Measurements from ENCODE around the gene ANKRD52. TPM values are rescaled to one million over a fixed set of nuclear protein-coding genes. Genes with fewer than 3 reads are reported as not detected.
A peak's percentile ranks its signal among the peaks of the same experiment; 100 is the strongest.

ANKRD52 gene
- total RNA-seq, 1 donor from 2014 or later: 25.1 TPM

- DNase-seq: peak; percentile 97
- Histone ChIP-seq H3K27me3 (ENCODE audit: low read depth) (no peaks in the 10 kb centered on the region), H3K27ac (replicated peaks) (peak within 1 kb of the TSS; percentile 99), H3K4me3 (peak within 1 kb of the TSS; percentile 81), H3K9me3 (replicated peaks) (no peaks in the 10 kb centered on the region), H3K4me1 (peaks cover 63% of the 10 kb centered on the region), H3K36me3 (peaks cover 3% of the 10 kb centered on the region)
- intact Hi-C loops (cut with micrococcal nuclease): no loop called here
- no peak for TF ChIP-seq CTCF (IDR thresholded peaks at IDR 0.05; ENCODE audit: borderline replicate concordance)
Measured at GRCh38 chr12:56221757-56222530, 36.2 kb downstream of the ANKRD52 start, which contains the start of gene RNF41. RNF41 (minus strand) TSS chr12:56221922; CDS start chr12:56214047, 7,875 bp downstream.

DNA sequence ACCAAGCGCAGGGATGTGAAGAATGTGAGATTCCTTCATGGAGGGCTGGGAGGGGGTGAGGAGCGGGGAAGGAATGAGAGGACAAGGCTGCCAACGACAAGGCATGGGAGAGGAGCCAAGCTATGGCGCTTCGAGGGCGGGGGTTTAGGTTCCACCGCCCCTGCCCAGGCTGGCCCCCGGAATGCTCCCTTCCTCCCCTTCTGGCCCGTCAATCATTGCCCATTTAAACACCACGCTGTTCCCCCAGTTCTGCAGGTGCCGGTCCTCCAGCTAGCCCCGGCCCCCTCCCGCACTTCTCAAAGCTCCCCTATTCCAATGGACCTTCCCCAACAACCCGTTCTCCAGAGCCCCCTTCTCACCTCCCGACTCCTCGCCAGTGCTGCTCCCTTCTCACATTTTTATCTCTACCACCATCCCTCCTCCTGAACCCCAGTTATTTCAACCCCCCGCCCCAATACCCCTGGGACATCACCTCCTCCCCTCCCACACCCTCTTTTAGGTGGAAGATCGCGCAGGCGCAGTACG, 36.9 kb downstream of the ANKRD52 start:
- DNase-seq: peak; percentile 59
- Histone ChIP-seq H3K36me3 (peaks cover 9% of the 10 kb centered on the region), H3K9me3 (replicated peaks) (no peaks in the 10 kb centered on the region), H3K27ac (replicated peaks) (peak overlapping the region; percentile 99), H3K4me1 (peaks cover 63% of the 10 kb centered on the region), H3K4me3 (peak overlapping the region; percentile 81), H3K27me3 (ENCODE audit: low read depth) (no peaks in the 10 kb centered on the region)
- TF ChIP-seq CTCF (IDR thresholded peaks at IDR 0.05; ENCODE audit: borderline replicate concordance): no peak
- intact Hi-C loops (cut with micrococcal nuclease): no loop called here

DNA sequence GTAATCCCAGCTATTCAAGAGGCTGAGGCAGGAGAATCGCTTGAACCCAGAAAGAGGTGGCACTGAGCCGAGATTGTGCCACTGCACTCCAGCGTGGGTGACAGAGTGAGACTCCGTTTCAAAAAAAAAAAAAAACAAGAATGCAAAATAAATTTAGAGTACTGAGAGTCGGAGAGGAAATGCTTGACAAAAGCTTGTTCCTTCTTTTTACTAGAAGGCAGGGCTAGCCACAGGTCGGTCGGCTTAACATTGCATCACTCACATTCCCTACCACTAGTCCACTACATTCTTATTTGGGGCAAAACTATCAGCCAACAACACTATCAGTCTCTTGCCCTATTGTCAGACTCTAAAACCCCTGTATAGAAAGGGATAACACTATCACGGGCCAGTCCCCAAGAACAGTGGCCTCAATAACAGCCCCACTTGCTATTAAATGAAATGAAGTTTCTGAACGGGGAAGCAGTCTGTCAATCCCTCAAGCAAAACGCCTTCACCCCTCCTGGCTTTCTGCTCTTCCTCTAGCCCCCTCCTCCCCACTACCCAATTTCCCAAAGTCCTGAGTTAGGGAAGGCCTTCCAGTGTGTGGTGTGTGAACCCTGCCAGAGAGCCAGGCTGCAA, 37.5 kb downstream of the ANKRD52 start:
- no peaks in the 10 kb centered on the region for H3K9me3 ChIP-seq (replicated peaks)

DNA sequence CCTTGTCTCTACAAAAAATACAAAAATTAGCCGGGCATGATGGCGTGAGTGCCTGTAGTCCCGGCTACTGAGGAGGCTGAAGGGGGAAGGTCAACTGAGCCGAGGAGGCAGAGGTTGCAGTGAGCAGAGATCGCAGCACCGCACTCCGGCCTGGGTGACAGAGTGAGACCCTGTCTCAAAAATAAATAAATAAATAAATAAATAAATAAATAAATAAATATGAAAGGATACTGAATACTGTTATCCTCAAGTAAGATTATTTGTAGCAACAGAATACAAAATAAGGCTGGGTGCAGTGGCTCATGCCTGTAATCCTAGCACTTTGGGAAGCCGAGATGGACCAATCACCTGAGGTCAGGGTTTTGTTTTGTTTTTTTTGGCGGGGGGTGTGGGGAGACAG, 38.3 kb downstream of the ANKRD52 start:
- intact Hi-C loops (cut with micrococcal nuclease): no loop called here
- H3K27ac ChIP-seq (replicated peaks): peak overlapping the region; percentile 99
- no peaks in the 10 kb centered on the region for H3K27me3 ChIP-seq (ENCODE audit: low read depth)
- H3K36me3 ChIP-seq: peaks cover 24% of the 10 kb centered on the region
- H3K9me3 ChIP-seq (replicated peaks): no peaks in the 10 kb centered on the region
- no peak for TF ChIP-seq CTCF (IDR thresholded peaks at IDR 0.05; ENCODE audit: borderline replicate concordance)
- peaks cover 58% of the 10 kb centered on the region for H3K4me1 ChIP-seq
- no peak for DNase-seq
- peak overlapping the region; percentile 81 for H3K4me3 ChIP-seq

More for the DNA sequence above, 37.5 kb downstream of the ANKRD52 start:
- Histone ChIP-seq H3K27me3 (ENCODE audit: low read depth) (no peaks in the 10 kb centered on the region), H3K36me3 (peaks cover 15% of the 10 kb centered on the region), H3K4me1 (peaks cover 63% of the 10 kb centered on the region), H3K27ac (replicated peaks) (peak overlapping the region; percentile 99), H3K4me3 (peak overlapping the region; percentile 81)
- no peak for DNase-seq
- intact Hi-C loops (cut with micrococcal nuclease): no loop called here
- TF ChIP-seq CTCF (IDR thresholded peaks at IDR 0.05; ENCODE audit: borderline replicate concordance): no peak

DNA sequence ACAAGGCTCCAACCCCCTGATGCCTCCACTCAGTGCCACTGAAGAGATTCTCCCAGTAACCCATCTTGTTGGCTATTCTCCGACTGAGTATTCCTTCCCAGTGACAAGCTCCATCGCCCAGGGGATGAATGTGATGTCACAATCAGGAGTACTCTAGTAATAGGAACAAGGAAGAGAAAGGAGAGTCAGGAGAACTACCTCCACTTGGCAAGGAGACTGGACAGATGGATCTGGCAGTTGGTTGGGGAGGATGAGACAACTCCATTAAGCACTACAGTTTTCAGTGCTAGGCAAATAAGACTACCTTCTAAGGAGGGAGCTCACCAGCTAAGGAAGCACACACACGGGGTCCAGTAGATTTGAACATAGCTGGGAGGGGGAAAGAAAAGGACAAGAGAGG, 41.7 kb downstream of the ANKRD52 start:
- no peak for DNase-seq
- peaks cover 29% of the 10 kb centered on the region for H3K4me1 ChIP-seq
- intact Hi-C loops (cut with micrococcal nuclease): no loop called here
- no peaks in the 10 kb centered on the region for H3K27me3 ChIP-seq (ENCODE audit: low read depth)
- H3K27ac ChIP-seq (replicated peaks): no peak overlapping the region
- no peaks in the 10 kb centered on the region for H3K9me3 ChIP-seq (replicated peaks)
- peaks cover 57% of the 10 kb centered on the region for H3K36me3 ChIP-seq
- no peak overlapping the region for H3K4me3 ChIP-seq
- TF ChIP-seq CTCF (IDR thresholded peaks at IDR 0.05; ENCODE audit: borderline replicate concordance): no peak

Measured in left ventricle myocardium inferior (tissue), 1 donor.